ENCODE results near the gene RPS19BP1. TPM values are rescaled to one million over a fixed set of nuclear protein-coding genes. Genes with fewer than 3 reads are reported as not detected.
A peak's percentile ranks its signal among the peaks of the same experiment; 100 is the strongest.

RPS19BP1 gene
- total RNA-seq, 1 experiment from 2014 or later, result 102 TPM

GRCh38 chr22:39527481-39527961 is 5.0 kb downstream of the RPS19BP1 start (continued):
- TF ChIP-seq, protein P1, sequence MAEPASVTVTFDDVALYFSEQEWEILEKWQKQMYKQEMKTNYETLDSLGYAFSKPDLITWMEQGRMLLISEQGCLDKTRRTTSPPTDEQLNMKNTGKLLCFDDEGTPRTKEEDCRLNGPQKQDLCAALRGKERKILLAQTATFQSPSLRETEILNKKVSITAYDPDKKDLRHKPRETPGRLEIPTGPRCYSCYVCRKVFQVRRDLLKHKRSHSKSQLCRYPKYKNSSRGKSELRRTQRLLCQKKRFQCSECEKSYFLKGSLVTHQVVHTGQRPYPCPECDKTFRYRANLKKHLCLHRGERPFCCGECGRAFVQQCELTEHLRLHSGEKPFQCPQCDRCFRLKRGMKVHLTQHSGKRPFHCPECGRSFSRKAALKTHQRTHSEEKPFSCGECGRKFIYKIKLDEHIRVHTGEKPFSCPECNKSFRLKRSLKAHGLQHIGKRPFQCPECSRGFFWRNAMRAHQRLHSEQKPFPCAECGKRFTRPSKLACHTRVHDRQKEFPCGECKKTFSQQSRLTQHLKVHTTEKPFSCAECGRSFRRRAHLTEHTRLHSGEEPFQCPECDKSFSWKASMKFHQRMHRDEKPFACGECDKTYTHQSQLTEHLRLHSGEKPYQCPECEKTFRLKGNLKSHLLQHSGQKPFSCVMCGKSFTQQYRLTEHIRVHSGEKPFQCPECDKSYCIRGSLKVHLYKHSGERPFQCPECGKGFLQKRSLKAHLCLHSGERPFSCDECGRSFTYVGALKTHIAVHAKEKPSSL (CRISPR knock-in tag; conservative IDR thresholded peaks at IDR 0.05), result no peak
- TF ChIP-seq SP1 (CRISPR knock-in tag; conservative IDR thresholded peaks at IDR 0.05) (no peak), MXD4 (CRISPR knock-in tag; IDR thresholded peaks at IDR 0.05; ENCODE audit: borderline replicate concordance) (no peak), E2F4 (CRISPR knock-in tag; IDR thresholded peaks at IDR 0.05; ENCODE audit: borderline replicate concordance, low read depth) (no peak), ATF1 (CRISPR knock-in tag; IDR thresholded peaks at IDR 0.05) (no peak)
- TF ChIP-seq, protein P2, sequence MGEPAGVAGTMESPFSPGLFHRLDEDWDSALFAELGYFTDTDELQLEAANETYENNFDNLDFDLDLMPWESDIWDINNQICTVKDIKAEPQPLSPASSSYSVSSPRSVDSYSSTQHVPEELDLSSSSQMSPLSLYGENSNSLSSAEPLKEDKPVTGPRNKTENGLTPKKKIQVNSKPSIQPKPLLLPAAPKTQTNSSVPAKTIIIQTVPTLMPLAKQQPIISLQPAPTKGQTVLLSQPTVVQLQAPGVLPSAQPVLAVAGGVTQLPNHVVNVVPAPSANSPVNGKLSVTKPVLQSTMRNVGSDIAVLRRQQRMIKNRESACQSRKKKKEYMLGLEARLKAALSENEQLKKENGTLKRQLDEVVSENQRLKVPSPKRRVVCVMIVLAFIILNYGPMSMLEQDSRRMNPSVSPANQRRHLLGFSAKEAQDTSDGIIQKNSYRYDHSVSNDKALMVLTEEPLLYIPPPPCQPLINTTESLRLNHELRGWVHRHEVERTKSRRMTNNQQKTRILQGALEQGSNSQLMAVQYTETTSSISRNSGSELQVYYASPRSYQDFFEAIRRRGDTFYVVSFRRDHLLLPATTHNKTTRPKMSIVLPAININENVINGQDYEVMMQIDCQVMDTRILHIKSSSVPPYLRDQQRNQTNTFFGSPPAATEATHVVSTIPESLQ (CRISPR knock-in tag; IDR thresholded peaks at IDR 0.05), result no peak
- TF ChIP-seq, protein P3, sequence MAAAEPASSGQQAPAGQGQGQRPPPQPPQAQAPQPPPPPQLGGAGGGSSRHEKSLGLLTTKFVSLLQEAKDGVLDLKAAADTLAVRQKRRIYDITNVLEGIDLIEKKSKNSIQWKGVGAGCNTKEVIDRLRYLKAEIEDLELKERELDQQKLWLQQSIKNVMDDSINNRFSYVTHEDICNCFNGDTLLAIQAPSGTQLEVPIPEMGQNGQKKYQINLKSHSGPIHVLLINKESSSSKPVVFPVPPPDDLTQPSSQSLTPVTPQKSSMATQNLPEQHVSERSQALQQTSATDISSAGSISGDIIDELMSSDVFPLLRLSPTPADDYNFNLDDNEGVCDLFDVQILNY (CRISPR knock-in tag; IDR thresholded peaks at IDR 0.05), result no peak
- TF ChIP-seq, protein P4, sequence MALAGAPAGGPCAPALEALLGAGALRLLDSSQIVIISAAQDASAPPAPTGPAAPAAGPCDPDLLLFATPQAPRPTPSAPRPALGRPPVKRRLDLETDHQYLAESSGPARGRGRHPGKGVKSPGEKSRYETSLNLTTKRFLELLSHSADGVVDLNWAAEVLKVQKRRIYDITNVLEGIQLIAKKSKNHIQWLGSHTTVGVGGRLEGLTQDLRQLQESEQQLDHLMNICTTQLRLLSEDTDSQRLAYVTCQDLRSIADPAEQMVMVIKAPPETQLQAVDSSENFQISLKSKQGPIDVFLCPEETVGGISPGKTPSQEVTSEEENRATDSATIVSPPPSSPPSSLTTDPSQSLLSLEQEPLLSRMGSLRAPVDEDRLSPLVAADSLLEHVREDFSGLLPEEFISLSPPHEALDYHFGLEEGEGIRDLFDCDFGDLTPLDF (CRISPR knock-in tag; IDR thresholded peaks at IDR 0.05), result no peak

DNA sequence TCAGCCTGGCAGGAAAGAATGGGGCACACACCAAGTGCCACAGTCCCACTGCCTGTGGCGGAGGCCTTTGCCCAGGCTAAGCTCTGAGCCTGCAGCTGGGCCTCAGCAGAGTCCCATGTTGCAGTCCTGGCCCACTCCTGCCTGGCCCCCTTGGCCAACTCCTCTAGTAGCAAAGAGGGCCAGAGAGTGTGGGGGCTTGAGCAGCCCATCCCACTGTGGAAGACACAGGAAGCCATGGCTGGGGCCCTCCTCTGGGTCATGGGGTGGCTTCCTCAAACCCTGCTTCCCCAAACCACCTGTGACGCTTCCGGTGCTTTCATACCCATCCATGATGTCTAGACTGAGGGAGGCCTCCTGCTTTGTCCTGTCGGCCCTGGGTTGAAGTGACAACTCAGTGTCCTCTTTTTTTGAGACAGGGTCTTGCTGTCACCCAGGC is 5.8 kb downstream of the RPS19BP1 start:
- 0 out of 2 replicates have a peak overlapping the region, but pooled peaks have one; percentile 11 for H3K27ac Mint-ChIP-seq
- peaks cover 42% of the 10 kb centered on the region for H3K36me3 Mint-ChIP-seq
- POLR2A ChIA-PET, result interaction anchor here (0.6 to 1.0 kb wide), 4 partner anchors 24 to 135 kb away, joined by 3 to 5 read pairs (median 4); partner anchors contain the start of gene MIEF1
- peaks cover 72% of the 10 kb centered on the region for H3K4me1 Mint-ChIP-seq
- CTCF ChIA-PET, result interaction anchor here (0.9 to 4.7 kb wide), 4 partner anchors 9 to 183 kb away, joined by 3 to 21 read pairs (median 4); no protein-coding TSS in a partner anchor
- peak; percentile 2 for ATAC-seq
- no peak for DNase-seq (ENCODE audit: low spot score)
- H3K27me3 Mint-ChIP-seq (ENCODE audit: low read depth), result no peaks in the 10 kb centered on the region
- H3K4me3 Mint-ChIP-seq, result no peak overlapping the region
- TF ChIP-seq NR3C1 (CRISPR knock-in tag; conservative IDR thresholded peaks at IDR 0.05; ENCODE audit: low read depth), result no peak
- no peak for TF ChIP-seq JAZF1 (CRISPR knock-in tag; IDR thresholded peaks at IDR 0.05)
- TF ChIP-seq ZNF317 (CRISPR knock-in tag; IDR thresholded peaks at IDR 0.05; ENCODE audit: borderline replicate concordance, low read depth), result no peak
- TF ChIP-seq TEAD1 (CRISPR knock-in tag; IDR thresholded peaks at IDR 0.05), result no peak
- TF ChIP-seq, protein P1 (CRISPR knock-in tag; conservative IDR thresholded peaks at IDR 0.05), result 0 out of 2 replicates have a peak, but pooled peaks have one; percentile 25
- H3K9me3 Mint-ChIP-seq, result no peaks in the 10 kb centered on the region

Data from WTC11 (cell line).